GM23338 (cell line): ENCODE results near the gene ZNF800. TPM values are rescaled to one million over a fixed set of nuclear protein-coding genes. Genes with fewer than 3 reads are reported as not detected.

Source experiments
- ATAC-seq: fragments of 200-7000 bp; cut with Tn5 transposase; 3 replicates; pipeline ENCODE4 v1.9.1; 2020
- DNase-seq: peaks from one replicate; pipeline ENCODE4 v3.0.0-alpha.2; 2015; ENCODE audit warnings: low spot score
- H2AFZ ChIP-seq: fragments of 200-600 bp; sonication (generic); 2 replicates; pipeline ENCODE4 v1.8.0; 2016; ENCODE audit warnings: antibody characterized with exemption, mild to moderate bottlenecking, moderate library complexity
- H3F3A ChIP-seq: fragments of 200-600 bp; sonication (generic); replicated peaks from 2 replicates; pipeline ENCODE4 v1.8.0; 2017; ENCODE audit warnings: antibody characterized with exemption, mixed run types, low read depth
- H3K27ac ChIP-seq: fragments of 200-600 bp; sonication (generic); 2 replicates; pipeline ENCODE4 v1.6.1; 2016; ENCODE audit warnings: low read depth
- H3K27me3 ChIP-seq: fragments of 200-600 bp; sonication (generic); 2 replicates; pipeline ENCODE4 v1.8.0; 2016; ENCODE audit warnings: mild to moderate bottlenecking, mixed run types, moderate library complexity; ENCODE audit not compliant: insufficient read depth
- H3K36me3 ChIP-seq: fragments of 200-600 bp; sonication (generic); 2 replicates; pipeline ENCODE4 v1.8.0; 2016; ENCODE audit warnings: mild to moderate bottlenecking; ENCODE audit not compliant: insufficient read depth
- H3K4me1 ChIP-seq: fragments of 200-600 bp; sonication (generic); 2 replicates; pipeline ENCODE4 v1.8.0; 2016; ENCODE audit warnings: mild to moderate bottlenecking, moderate library complexity; ENCODE audit not compliant: insufficient read depth
- H3K4me2 ChIP-seq: fragments of 200-600 bp; sonication (generic); 2 replicates; pipeline ENCODE4 v1.7.1; 2017; ENCODE audit warnings: mixed run types
- H3K4me3 ChIP-seq: fragments of 200-600 bp; sonication (generic); 2 replicates; pipeline ENCODE4 v1.6.1; 2016; ENCODE audit warnings: mixed run types
- H3K79me2 ChIP-seq: fragments of 200-600 bp; sonication (generic); replicated peaks from 2 replicates; pipeline ENCODE4 v1.8.0; 2017; ENCODE audit warnings: mild to moderate bottlenecking; ENCODE audit not compliant: insufficient read depth
- H3K9me2 ChIP-seq: fragments of 200-600 bp; sonication (generic); 2 replicates; pipeline ENCODE4 v1.8.0; 2017; ENCODE audit not compliant: insufficient read depth
- H4K20me1 ChIP-seq: fragments of 200-600 bp; sonication (generic); replicated peaks from 2 replicates; pipeline ENCODE4 v1.8.0; 2017; ENCODE audit warnings: mild to moderate bottlenecking; ENCODE audit not compliant: insufficient read depth
- H3K27ac Mint-ChIP-seq: 2 replicates; pipeline ENCODE4 v1.8.0; 2020; ENCODE audit warnings: inconsistent platforms, mild to moderate bottlenecking, moderate library complexity, mixed read lengths
- H3K27me3 Mint-ChIP-seq: 3 replicates; pipeline ENCODE4 v1.8.0; 2022; ENCODE audit warnings: low read depth, mild to moderate bottlenecking, moderate library complexity, mixed read lengths, inconsistent platforms; ENCODE audit not compliant: insufficient read depth, poor library complexity
- H3K36me3 Mint-ChIP-seq: 3 replicates; pipeline ENCODE4 v1.8.0; 2021; ENCODE audit warnings: low read depth, mild to moderate bottlenecking, inconsistent platforms, moderate library complexity, mixed read lengths
- H3K4me1 Mint-ChIP-seq: 3 replicates; pipeline ENCODE4 v1.8.0; 2020; ENCODE audit warnings: mild to moderate bottlenecking, inconsistent platforms, mixed read lengths
- H3K4me3 Mint-ChIP-seq: 3 replicates; pipeline ENCODE4 v1.8.0; 2021; ENCODE audit warnings: moderate library complexity, mild to moderate bottlenecking, inconsistent platforms, mixed read lengths
- H3K9me3 Mint-ChIP-seq: 3 replicates; pipeline ENCODE4 v1.8.0; 2020; ENCODE audit warnings: moderate library complexity, mild to moderate bottlenecking, inconsistent platforms, mixed read lengths
- CREB1 ChIP-seq: fragments of 250-450 bp; sonication (Bioruptor Pico); IDR thresholded peaks from 2 replicates; pipeline ENCODE4 v1.5.0; 2020; ENCODE audit warnings: low read depth, mild to moderate bottlenecking, moderate library complexity
- ETS1 ChIP-seq: IDR thresholded peaks from 2 replicates; pipeline ENCODE4 v1.6.1; 2016; ENCODE audit warnings: antibody characterized with exemption
- EZH2phosphoT487 ChIP-seq: fragments of 200-600 bp; sonication (generic); IDR thresholded peaks from one replicate; pipeline ENCODE4 v1.8.1; 2018; ENCODE audit warnings: antibody characterized with exemption; ENCODE audit not compliant: unreplicated experiment
- JUNB ChIP-seq: IDR thresholded peaks from one replicate; pipeline ENCODE4 v1.6.1; 2016; ENCODE audit warnings: antibody characterized with exemption; ENCODE audit not compliant: unreplicated experiment
- NANOG ChIP-seq: IDR thresholded peaks from 2 replicates; pipeline ENCODE4 v1.6.1; 2016; ENCODE audit warnings: antibody characterized with exemption, borderline replicate concordance
- POLR2AphosphoS5 ChIP-seq: IDR thresholded peaks from 2 replicates; pipeline ENCODE4 v1.6.1; 2016; ENCODE audit warnings: antibody characterized with exemption, low read depth
- STAT1 ChIP-seq: IDR thresholded peaks from one replicate; pipeline ENCODE4 v1.6.1; 2016; ENCODE audit warnings: antibody characterized with exemption; ENCODE audit not compliant: unreplicated experiment
- ZNF114 ChIP-seq: fragments of 250-450 bp; sonication (Bioruptor Pico); IDR thresholded peaks from 2 replicates; pipeline ENCODE4 v1.5.0; 2020; ENCODE audit warnings: mild to moderate bottlenecking, moderate library complexity
- ZNF331 ChIP-seq: fragments of 250-450 bp; sonication (Bioruptor Pico); IDR thresholded peaks from 2 replicates; pipeline ENCODE4 v1.5.0; 2020; ENCODE audit warnings: low read depth, mild to moderate bottlenecking, moderate library complexity
- ZNF462 ChIP-seq: fragments of 250-450 bp; sonication (Bioruptor Pico); IDR thresholded peaks from 2 replicates; pipeline ENCODE4 v1.5.0; 2020; ENCODE audit warnings: mild to moderate bottlenecking, moderate library complexity
- polyA plus RNA-seq: library from polyadenylated mRNA; unstranded; fragments of >200 nt; fragmentation: Nextera tagmentation; extraction: Ambion mirVana; gene quantifications from 2 replicates; pipeline ENCODE4 v1.2.1, GENCODE V29; 2016
- total RNA-seq: library from RNA; depleted of rRNA; stranded (reverse); fragments of >200 nt; shearing (Covaris generic); gene quantifications from 2 replicates; pipeline ENCODE4 v1.2.3, GENCODE V29; 2014
- TF ChIP-seq, protein P1 (sequence below), 2 experiments: fragments of 200-600 bp in 1 of 2; sonication (generic) in 1 of 2; conservative IDR thresholded peaks; 2 replicates each; pipeline versions ENCODE4 v1.5.1 to v1.6.1; 2016 to 2017; ENCODE audit warnings: antibody characterized with exemption in 2 of 2, low read depth in 2 of 2, mild to moderate bottlenecking in 2 of 2, moderate library complexity in 1 of 2
- TF ChIP-seq, protein P2 (sequence below): IDR thresholded peaks from one replicate; pipeline ENCODE4 v1.6.1; 2018; ENCODE audit warnings: antibody characterized with exemption; ENCODE audit not compliant: unreplicated experiment

The ZNF800 gene
- total and polyA plus RNA-seq, 2 experiments from 2014 or later: 5.4 to 8.3 TPM

- TF ChIP-seq ZNF462 (CRISPR knock-in tag): no peak
- TF ChIP-seq NANOG: no peak
- no peak for TF ChIP-seq STAT1
Observed at GRCh38 chr7:127380479-127380878, 12.0 kb downstream of the ZNF800 start (continued).

DNA sequence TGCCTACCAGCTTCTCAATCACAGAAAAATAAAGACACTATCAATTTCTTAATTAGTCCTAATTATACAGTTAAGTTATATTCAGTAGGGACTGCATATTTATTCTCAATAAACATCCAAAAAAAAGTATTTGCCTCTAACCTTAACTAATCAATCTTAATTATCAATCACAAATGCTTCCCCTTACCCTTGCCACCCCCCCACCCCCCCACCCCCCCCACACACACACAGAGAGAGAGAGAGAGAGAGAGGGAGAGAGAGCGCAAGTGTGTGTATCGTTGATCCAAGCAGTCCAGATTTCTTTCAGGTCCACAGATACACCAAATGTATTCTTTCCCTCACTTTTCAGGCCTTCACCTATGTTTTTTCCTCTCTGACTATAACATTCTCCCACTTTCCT, 12.9 kb downstream of the ZNF800 start:
- Mint-ChIP-seq H3K4me3 (no peak overlapping the region), H3K4me1 (peaks cover 14% of the 10 kb centered on the region; the same call in 2 of the 3 replicates), H3K9me3 (no peaks in the 10 kb centered on the region), H3K36me3 (no peaks in the 10 kb centered on the region), H3K27me3 (no peaks in the 10 kb centered on the region), H3K27ac (no peak overlapping the region)
- ATAC-seq: no peak
- Histone ChIP-seq H3K27me3 (no peaks in the 10 kb centered on the region), H3K9me2 (no peaks in the 10 kb centered on the region), H3K27ac (no peak overlapping the region), H3K4me3 (no peak overlapping the region), H4K20me1 (no peaks in the 10 kb centered on the region), H3K79me2 (no peaks in the 10 kb centered on the region; the same call in 1 of the 2 replicates), H3F3A (no peaks in the 10 kb centered on the region), H3K4me1 (peaks cover 5% of the 10 kb centered on the region; the same call in 1 of the 2 replicates), H3K36me3 (no peaks in the 10 kb centered on the region), H3K4me2 (no peak overlapping the region), H2AFZ (no peak overlapping the region)
- no peak for DNase-seq
- no peak for TF ChIP-seq STAT1
- no peak for TF ChIP-seq EZH2phosphoT487
- TF ChIP-seq POLR2AphosphoS5: no peak
- TF ChIP-seq CREB1 (CRISPR knock-in tag): no peak
- TF ChIP-seq NANOG: no peak
- TF ChIP-seq ETS1: no peak
- TF ChIP-seq, protein P1, sequence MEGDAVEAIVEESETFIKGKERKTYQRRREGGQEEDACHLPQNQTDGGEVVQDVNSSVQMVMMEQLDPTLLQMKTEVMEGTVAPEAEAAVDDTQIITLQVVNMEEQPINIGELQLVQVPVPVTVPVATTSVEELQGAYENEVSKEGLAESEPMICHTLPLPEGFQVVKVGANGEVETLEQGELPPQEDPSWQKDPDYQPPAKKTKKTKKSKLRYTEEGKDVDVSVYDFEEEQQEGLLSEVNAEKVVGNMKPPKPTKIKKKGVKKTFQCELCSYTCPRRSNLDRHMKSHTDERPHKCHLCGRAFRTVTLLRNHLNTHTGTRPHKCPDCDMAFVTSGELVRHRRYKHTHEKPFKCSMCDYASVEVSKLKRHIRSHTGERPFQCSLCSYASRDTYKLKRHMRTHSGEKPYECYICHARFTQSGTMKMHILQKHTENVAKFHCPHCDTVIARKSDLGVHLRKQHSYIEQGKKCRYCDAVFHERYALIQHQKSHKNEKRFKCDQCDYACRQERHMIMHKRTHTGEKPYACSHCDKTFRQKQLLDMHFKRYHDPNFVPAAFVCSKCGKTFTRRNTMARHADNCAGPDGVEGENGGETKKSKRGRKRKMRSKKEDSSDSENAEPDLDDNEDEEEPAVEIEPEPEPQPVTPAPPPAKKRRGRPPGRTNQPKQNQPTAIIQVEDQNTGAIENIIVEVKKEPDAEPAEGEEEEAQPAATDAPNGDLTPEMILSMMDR (conservative IDR thresholded peaks at IDR 0.05; ENCODE audit: low read depth in 2 of 2): no peak
- no peak for TF ChIP-seq ZNF114 (CRISPR knock-in tag)
- TF ChIP-seq, protein P2, sequence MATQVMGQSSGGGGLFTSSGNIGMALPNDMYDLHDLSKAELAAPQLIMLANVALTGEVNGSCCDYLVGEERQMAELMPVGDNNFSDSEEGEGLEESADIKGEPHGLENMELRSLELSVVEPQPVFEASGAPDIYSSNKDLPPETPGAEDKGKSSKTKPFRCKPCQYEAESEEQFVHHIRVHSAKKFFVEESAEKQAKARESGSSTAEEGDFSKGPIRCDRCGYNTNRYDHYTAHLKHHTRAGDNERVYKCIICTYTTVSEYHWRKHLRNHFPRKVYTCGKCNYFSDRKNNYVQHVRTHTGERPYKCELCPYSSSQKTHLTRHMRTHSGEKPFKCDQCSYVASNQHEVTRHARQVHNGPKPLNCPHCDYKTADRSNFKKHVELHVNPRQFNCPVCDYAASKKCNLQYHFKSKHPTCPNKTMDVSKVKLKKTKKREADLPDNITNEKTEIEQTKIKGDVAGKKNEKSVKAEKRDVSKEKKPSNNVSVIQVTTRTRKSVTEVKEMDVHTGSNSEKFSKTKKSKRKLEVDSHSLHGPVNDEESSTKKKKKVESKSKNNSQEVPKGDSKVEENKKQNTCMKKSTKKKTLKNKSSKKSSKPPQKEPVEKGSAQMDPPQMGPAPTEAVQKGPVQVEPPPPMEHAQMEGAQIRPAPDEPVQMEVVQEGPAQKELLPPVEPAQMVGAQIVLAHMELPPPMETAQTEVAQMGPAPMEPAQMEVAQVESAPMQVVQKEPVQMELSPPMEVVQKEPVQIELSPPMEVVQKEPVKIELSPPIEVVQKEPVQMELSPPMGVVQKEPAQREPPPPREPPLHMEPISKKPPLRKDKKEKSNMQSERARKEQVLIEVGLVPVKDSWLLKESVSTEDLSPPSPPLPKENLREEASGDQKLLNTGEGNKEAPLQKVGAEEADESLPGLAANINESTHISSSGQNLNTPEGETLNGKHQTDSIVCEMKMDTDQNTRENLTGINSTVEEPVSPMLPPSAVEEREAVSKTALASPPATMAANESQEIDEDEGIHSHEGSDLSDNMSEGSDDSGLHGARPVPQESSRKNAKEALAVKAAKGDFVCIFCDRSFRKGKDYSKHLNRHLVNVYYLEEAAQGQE: no peak
- no peak for TF ChIP-seq ZNF331 (CRISPR knock-in tag)
- TF ChIP-seq JUNB: no peak
